ENCODE data around the gene SARS2. TPM values are rescaled to one million over a fixed set of nuclear protein-coding genes. Genes with fewer than 3 reads are reported as not detected.

SARS2 gene
- polyA plus RNA-seq, 1 donor = 24.1 TPM

DNA sequence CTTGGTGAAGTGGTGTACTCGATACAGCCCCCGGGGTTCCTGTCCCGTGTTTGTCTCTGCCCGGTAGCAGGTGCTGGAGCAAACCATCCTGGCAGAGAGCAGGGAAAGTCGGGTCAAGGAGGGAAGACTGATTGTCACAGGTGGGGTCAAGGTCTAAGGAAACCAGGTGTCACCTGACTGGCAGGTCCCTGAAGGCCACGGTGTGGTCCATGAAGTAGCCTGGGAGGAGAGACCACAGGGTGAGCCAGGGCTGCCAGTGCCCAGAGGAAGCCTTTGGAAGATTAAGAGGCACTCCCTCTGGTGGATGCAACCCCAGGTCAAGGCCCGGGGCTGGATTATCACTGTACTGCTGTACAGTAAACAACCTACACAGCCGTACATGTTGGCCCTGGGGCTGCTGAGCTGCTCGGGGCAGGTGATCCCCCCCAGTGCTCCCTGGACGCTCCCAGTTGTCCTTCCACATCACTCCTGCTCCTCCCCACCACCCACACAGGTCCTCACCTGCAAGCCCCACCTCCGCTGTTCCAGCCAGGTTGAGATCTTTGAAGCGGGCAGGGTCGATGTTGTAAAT lies 12.6 kb downstream of the SARS2 start:
- no peak for DNase-seq (ENCODE audit: low read depth)

DNA sequence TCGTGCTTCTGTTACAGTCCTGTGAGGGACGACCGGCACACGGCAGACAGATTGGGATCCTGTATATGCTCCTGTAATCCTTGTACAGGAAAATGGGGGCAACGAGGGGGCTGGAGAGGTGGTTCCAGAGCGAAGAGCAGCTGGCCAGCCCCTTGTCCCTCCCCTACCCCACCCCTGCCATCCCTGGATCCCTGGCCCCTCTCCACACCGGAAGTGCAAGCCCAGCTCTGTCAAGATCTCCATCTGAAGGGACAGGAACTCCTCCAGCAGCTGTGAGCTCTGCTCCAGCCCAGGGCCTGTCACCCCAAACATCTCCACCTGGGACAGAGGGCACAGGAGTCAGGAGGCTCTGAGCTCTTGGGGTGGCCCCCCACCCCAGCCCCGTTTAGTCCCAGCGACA lies 13.0 kb downstream of the SARS2 start:
- DNase-seq (ENCODE audit: low read depth) = no peak

DNA sequence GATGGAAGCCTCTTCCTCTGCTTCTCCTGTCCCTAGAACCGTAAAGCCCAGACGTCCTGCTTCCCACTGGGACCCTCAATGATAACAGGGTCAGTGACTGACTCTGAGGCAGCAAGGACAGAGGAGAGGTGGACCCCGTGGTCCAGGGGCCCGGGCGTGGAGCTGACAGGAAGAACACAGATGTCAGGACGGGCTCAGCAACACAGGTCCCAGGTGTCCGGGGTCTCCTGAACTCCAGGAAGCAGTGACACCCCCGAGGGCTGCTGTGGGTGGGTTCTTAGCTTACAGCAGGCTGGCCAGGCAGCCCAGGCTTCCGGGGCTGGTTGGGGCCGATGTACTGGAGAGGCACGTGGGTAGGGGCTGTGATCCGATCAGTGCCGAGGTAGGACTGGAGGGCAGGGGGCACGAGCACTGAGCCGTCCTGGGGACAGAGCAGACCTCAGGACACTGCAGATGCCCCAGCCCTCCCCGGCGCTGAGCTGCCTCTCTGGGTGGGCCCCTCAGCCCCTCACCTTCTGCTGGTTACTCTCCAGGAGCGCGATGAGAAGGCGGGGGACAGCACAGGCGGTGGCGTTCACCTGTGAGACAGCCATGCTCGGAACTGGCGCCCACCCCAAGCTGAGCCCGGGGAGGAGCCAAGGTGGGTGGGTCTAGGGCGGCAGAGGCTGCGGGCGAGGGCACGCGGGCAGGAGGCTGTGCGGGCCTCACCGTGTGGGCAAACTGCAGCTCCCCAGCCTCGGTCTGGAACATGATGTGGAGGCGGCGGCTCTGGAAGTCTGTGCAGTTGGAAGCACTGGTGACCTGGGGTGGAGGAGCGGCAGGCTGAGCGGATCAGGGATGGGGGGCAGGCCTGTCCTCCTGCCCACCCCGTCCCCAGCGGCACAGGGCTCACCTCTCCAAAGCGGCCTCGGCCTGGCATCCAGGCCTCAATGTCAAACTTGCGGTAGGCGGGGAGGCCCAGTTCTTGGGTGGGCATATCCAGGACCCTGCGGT lies 14.9 kb downstream of the SARS2 start:
- DNase-seq (ENCODE audit: low read depth) = no peak

- DNase-seq (ENCODE audit: low read depth) = no peak
These were observed 16.6 kb downstream of the SARS2 start for GRCh38 chr19:38913958-38914357.

DNA sequence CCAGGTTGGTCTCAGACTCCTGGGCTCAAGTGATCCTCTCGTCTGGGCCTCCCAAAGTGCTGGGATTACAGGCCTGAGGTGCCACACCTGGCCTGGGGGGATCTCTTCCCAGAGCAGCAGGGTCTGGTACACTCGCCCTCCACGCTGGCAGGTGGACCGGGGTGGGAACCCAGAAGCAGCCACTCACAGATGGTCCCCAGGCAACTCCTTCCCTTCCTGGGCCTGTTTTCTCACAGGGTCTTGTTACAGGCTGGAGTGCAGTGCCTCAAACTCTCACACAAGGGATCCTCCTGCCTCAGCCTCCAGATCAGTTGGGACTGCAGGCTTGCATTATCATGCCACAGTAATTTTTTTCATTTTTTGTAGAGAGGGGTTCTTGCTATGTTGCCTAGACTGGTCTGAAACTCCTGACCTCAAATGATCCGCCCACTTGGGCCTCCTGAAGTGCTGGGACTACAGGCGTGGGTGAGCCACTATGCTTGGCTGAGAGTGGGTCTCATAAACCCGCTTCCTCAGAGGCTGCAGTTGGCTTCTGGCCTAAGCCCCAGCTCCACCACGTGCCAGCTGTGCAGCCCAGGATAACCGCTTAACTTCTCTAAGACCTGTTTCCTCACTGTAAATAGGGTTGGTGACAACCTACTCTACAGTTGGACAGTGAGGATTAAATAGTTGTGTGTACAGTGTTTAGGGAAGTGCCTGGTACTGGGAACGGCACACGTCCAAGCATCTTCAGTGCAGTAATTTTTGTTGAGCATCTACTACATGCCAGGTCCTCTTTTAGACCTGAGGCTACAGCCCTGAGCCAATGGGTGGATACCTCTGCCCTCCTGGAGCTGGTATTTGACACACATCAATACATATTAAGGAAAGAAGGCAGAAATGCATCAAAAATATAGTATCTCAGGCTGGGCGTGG lies 17.7 kb downstream of the SARS2 start:
- DNase-seq (ENCODE audit: low read depth) = no peak

DNA sequence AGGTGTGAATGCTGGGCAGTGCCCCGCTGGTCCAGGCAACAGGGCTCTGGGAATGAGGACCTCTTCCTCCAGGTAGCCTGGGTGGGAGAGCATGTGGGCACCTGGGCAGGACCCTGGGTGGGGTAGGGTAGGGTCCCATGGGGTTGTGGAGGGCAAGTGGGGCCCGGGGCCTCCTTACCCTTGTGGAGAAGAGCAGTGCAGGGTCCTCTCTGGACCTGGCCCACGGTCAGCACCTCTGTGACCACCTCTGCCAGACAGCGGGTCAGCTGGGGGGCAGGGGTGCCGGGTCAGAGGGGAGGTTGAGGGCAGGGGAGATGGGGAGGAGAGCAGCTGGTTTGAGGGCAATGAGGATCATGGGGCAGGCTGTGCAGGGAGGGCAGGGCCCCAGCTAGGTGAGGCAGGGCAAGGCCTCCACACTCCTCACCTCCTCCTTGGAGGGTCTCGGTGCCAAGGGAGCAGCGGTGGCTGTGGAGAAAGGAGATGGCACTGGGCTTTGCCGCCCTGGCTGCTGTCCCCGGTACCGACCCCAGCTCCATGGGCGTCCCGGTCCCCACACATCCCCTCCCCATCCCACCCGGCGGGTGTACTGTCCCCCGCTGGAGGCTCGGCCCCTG lies 19.1 kb downstream of the SARS2 start:
- DNase-seq (ENCODE audit: low read depth) = no peak

GRCh38 chr19:38910488-38910887 lies 20.1 kb downstream of the SARS2 start:
- DNase-seq (ENCODE audit: low read depth) = no peak

DNA sequence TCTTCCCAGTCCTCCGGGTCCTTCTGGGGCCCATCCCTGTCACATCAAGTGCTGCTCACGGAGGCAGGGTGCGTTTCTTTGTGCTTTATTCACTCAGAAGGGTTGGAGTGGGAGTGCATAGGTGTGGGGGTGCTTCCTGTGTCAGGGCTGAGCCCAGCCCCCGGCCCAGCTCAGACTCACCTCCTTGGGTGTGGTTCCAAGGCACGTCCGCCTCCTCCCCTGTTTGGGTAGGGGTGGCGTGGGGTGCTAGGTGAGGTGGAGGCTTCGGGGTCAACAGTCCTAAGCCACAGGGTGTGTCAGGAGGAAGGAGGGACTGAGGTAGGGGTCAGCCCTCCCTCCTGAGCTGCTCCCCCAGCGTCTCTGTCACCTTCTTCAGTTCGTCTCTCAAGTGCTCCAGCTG lies 21.7 kb downstream of the SARS2 start:
- DNase-seq (ENCODE audit: low read depth) = no peak

- no peak for DNase-seq (ENCODE audit: low read depth)
These were observed 22.9 kb downstream of the SARS2 start for GRCh38 chr19:38907670-38908069.

- no peak for DNase-seq (ENCODE audit: low read depth)
These were observed 23.3 kb downstream of the SARS2 start for GRCh38 chr19:38907227-38907626.

DNA sequence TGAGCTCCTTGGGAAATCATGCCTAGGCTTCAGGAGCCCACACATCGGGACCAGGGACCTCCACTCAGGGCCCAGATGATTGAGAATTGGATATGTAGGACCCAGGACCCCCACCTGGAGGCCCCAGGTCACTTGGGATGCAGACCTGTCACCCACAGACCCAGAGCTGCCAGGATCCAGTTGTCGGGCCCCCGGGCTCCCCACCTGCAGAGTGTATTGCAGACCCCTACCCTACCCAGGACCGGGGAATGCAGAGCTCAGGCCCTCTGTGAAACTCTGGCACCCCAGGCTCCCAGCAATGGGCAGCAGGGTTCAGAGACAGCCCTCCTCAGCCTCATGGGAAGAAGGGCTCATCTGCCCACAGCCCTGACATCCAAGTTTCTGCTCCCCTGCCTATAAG lies 24.9 kb downstream of the SARS2 start:
- no peak for DNase-seq (ENCODE audit: low read depth)

DNA sequence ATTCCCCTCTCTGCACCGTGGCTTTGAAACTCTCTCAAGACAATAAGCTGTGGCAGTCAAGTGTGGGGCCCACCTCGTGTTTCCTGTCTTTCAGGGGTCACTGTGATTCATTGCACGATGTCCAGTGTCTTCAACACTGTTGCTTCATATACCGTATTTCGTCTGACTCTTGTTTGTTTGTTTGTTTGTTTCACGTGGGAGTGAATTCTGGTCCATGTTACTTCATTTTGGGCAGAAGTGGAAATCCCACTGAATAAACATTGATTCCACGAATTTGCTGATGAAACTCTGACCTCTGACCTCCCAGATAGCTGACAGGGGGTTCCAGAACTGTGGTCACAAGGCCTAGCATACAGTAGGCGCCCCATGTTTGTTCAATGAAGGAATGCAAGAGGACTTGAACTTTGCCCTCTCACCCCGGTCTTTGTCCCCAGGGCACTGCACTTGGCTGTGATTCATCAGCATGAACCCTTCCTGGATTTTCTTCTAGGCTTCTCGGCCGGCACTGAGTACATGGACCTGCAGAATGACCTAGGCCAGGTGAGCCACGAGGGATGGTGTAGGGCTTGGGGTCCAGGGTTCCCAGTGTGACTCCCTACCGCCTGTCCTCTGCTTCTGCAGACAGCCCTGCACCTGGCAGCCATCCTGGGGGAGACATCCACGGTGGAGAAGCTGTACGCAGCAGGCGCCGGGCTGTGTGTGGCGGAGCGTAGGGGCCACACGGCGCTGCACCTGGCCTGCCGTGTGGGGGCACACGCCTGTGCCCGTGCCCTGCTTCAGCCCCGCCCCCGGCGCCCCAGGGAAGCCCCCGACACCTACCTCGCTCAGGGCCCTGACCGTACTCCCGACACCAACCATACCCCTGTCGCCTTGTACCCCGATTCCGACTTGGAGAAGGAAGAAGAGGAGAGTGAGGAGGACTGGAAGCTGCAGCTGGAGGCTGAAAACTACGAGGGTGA lies 25.7 kb downstream of the SARS2 start:
- no peak for DNase-seq (ENCODE audit: low read depth)

DNA sequence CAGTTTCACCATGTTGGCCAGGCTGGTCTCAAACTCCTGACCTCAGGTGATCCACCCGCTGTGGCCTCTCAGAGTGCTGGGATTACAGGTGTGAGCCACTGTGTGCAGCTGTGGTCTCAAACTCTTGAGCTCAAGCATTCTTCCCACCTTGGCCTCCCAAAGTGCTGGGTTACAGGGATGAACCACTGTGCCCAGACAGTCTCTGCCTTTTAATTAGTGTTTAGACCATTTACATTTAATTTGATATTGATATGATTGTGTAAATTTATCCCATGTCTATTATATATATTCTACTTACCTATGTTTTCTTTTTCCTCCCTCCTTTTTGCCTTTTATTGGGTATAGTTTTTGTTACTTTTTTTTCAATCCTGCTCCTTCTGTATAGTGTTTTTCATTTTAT lies 28.9 kb downstream of the SARS2 start:
- DNase-seq (ENCODE audit: low read depth) = no peak

DNA sequence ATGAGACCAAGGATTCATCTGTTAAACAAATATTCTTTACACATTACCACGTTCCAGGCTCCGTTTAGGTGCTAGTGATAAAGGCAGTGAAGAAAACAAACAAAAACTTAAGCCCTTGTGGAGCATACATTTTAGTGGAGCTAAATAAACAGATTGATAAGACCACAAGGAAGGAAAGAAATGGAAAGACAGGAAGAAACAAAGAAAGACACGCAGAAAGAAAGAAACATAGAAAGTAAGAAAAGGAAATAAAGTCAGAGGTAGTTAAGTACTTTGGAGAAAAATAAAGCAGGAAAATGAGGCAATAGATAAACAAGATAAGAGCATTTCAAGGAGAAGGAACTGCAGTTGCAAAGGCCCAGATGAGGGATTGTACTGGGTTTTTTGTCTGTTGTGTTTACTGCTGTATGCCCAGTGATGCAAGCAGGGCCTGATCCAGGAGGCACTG lies 29.8 kb downstream of the SARS2 start:
- DNase-seq (ENCODE audit: low read depth) = no peak

GRCh38 chr19:38900202-38900629 lies 30.3 kb downstream of the SARS2 start:
- no peak for DNase-seq (ENCODE audit: low read depth)

- peak; percentile 99 for DNase-seq (ENCODE audit: low read depth)
These were observed 30.9 kb downstream of the SARS2 start, which contains the start of the genes NFKBIB and SIRT2 for GRCh38 chr19:38899447-38900201. NFKBIB (plus strand) TSS chr19:38899969; CDS start chr19:38900033, 64 bp downstream. SIRT2 (minus strand) TSS chr19:38899618; CDS start chr19:38899521, 97 bp downstream.

DNA sequence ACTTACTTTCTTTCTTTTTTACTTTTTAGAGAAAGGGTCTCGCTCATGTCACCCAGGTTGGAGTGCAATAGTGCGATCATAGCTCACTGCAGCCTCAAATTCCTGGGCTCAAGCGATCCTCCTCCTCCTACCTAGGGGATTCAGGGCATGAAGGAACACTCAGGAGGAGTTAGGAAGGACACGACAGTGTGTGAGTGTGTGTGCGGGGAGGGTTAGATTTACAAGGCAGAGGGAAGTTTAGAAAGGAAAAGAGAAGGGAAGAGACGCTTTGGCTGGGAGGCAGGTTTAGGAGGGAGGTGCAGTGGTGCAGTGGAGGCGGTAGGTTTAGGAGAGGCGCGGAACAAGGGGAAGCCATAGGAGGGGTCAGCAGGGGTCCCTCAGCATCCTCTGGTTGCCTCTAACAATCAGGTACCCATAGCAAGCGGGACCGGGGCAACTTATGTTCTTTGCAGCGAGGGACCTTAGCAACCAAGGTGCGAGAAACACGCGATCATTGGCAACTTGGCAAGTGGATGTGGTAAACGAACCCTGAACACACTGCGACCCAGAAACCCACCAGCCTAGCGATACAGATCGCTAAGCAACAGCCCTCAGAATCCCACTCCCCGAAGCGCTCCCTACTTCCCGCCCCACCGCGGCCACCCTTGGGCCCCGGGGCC lies 31.6 kb downstream of the SARS2 start:
- no peak for DNase-seq (ENCODE audit: low read depth)

DNA sequence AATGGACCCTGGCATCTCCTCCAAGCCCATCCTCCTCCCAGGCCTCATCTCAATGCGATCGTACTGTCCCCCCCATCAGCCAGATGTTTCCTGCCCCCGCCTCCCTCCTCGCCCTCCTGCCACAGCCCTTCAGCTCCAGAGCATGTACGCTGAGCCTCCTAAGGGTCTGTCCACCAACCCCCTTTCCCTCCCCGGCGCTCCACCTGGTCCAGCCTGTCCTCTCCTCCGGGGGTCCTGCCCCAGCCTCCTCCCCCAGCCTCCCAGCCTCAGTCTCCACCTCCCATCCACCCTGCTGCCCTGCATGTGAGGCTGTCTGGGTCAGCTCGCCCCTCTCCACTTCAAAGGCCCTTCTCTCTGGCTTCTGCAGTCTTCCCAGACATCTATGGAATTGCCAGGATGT lies 35.6 kb downstream of the SARS2 start:
- DNase-seq (ENCODE audit: low read depth) = no peak

DNA sequence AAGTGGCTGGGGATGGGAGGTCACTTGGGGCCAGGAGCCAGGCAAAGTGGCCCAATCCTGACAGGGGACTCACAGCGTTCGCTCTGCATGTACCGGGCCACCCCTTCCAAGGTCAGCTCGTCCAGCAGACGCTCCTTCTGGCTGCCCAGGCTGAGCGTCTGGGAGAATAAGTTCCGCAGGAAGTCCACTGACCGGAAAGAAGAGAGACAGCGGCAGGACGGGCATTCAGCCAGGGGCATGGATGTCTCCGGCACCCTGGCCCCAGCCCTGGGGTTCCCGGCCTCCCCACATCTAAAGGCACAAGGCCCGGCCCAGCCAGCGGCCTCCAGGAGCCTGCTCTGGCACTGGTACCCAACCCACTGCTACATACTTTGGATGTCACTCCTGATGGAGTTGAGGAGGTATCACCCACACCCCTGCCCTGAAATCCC lies 37.2 kb downstream of the SARS2 start:
- DNase-seq (ENCODE audit: low read depth) = no peak

Measured in forelimb muscle (tissue), 1 donor.